OCI-LY7 (cell line): Measurements from ENCODE around the gene RIMBP2. TPM values are rescaled to one million over a fixed set of nuclear protein-coding genes. Genes with fewer than 3 reads are reported as not detected.

ENCODE experiments used
- BruUV-seq: library from RNA; stranded (reverse); fragments of 400-500 nt; replicated peaks from 2 replicates; lab custom pipeline; 2021; lab: Mats Ljungman, UMichigan
- CTCF ChIA-PET: fragments of 300-600 bp; sonication (Branson Sonifier 250); formaldehyde crosslinking; loops from one replicate; lab custom pipeline; 2022; ENCODE audit warnings: antibody characterized with exemption; ENCODE audit not compliant: unreplicated experiment; lab: Charles Lee
- POLR2A ChIA-PET: fragments of 300-600 bp; sonication (Branson Sonifier 250); formaldehyde crosslinking; loops from one replicate; lab custom pipeline; 2022; ENCODE audit warnings: antibody characterized with exemption; lab: Charles Lee
- DNase-seq: peaks from one replicate; pipeline ENCODE4 v3.0.0-alpha.2; 2015; ENCODE audit warnings: low spot score
- H2AFZ ChIP-seq: fragments of 200-600 bp; sonication (generic), shearing (Covaris generic); 2 replicates; pipeline ENCODE4 v1.6.1; 2014; ENCODE audit warnings: mild to moderate bottlenecking, antibody characterized with exemption, low read length, moderate library complexity
- H3K27ac ChIP-seq: fragments of 200-600 bp; sonication (generic); 2 replicates; pipeline ENCODE4 v1.5.1; 2014; ENCODE audit warnings: mixed run types, low read depth, mild to moderate bottlenecking, moderate library complexity, low read length, inconsistent platforms; ENCODE audit not compliant: poor library complexity, severe bottlenecking
- H3K36me3 ChIP-seq: fragments of 200-600 bp; sonication (generic); 2 replicates; pipeline ENCODE4 v1.6.1; 2014; ENCODE audit warnings: mild to moderate bottlenecking, antibody characterized with exemption, low read length, moderate library complexity, mixed read lengths; ENCODE audit not compliant: insufficient read depth
- H3K4me1 ChIP-seq: fragments of 200-600 bp; sonication (generic); 2 replicates; pipeline ENCODE4 v1.5.1; 2014; ENCODE audit warnings: mild to moderate bottlenecking, low read length; ENCODE audit not compliant: insufficient read depth, poor library complexity, severe bottlenecking
- H3K4me2 ChIP-seq: fragments of 200-600 bp; sonication (generic); 2 replicates; pipeline ENCODE4 v1.6.1; 2014; ENCODE audit warnings: mild to moderate bottlenecking, low read length
- H3K4me3 ChIP-seq: fragments of 200-600 bp; sonication (generic); 2 replicates; pipeline ENCODE4 v1.5.1; 2014; ENCODE audit warnings: mild to moderate bottlenecking, low read depth, low read length; ENCODE audit not compliant: poor library complexity, severe bottlenecking
- H3K79me2 ChIP-seq: fragments of 200-600 bp; sonication (generic); 2 replicates; pipeline ENCODE4 v1.6.1; 2016; ENCODE audit warnings: low read depth, mild to moderate bottlenecking, low read length, moderate library complexity, mixed read lengths; ENCODE audit not compliant: insufficient read depth
- H3K9me2 ChIP-seq: fragments of 200-600 bp; sonication (generic); 2 replicates; pipeline ENCODE4 v1.6.1; 2016; ENCODE audit warnings: mild to moderate bottlenecking, low read length, mixed read lengths; ENCODE audit not compliant: insufficient read depth
- H3K9me3 ChIP-seq: fragments of 200-600 bp; sonication (generic); 2 replicates; pipeline ENCODE4 v1.6.1; 2014; ENCODE audit warnings: mild to moderate bottlenecking, mixed run types, low read length, mixed read lengths
- H4K20me1 ChIP-seq: fragments of 200-600 bp; sonication (generic); 2 replicates; pipeline ENCODE4 v1.6.1; 2014; ENCODE audit warnings: mild to moderate bottlenecking, antibody characterized with exemption, low read length, moderate library complexity, mixed read lengths; ENCODE audit not compliant: insufficient read depth
- EZH2phosphoT487 ChIP-seq: fragments of 200-600 bp; sonication (generic); IDR thresholded peaks from 2 replicates; pipeline ENCODE4 v1.6.1; 2018; ENCODE audit warnings: low read depth, borderline replicate concordance, mild to moderate bottlenecking, mixed run types, antibody characterized with exemption, low read length, moderate library complexity, mixed read lengths
- intact Hi-C: fragments of 100-400 bp; cut with micrococcal nuclease; formaldehyde crosslinking; loops from one replicate; pipeline ENCODE4 v1.10.0; 2022; ENCODE audit not compliant: unreplicated experiment
- total RNA-seq, 2 experiments: library from RNA; depleted of rRNA in 1 of 2; stranded (reverse); fragments of >200 nt in 1 of 2; shearing (Covaris generic) in 1 of 2; gene quantifications; 2 replicates each; pipeline ENCODE4 v1.2.3, GENCODE V29; 2014 to 2022
- TF ChIP-seq, protein P1 (sequence below): fragments of 200-600 bp; sonication (generic); conservative IDR thresholded peaks from 2 replicates; pipeline ENCODE4 v1.5.1; 2014; ENCODE audit warnings: mild to moderate bottlenecking, antibody characterized with exemption, low read length, moderate library complexity, mixed read lengths

RIMBP2 gene
- total RNA-seq, 2 experiments from 2014 or later = not detected

DNA sequence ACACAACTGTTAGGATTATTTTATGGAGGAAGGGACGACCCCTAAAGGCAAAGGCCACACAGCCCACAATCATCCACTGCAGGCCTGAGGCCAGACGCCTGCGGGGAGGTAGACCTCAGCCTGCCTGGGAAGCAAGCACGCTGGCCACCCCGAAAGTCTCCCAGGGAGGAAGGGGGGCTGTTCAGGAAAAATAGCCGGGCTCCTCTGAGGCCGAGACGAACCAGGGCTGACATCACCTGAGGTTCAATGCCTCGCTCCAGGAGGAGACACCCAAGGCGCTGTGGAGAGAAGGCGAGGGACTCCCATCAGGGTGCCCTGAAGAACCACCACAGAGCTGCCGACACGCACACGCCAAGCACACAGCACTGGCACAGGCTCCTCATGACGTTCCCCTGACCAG, 251.1 kb downstream of the RIMBP2 start:
- DNase-seq = no peak
- Histone ChIP-seq H3K4me1 (no peaks in the 10 kb centered on the region), H3K36me3 (no peaks in the 10 kb centered on the region), H4K20me1 (no peaks in the 10 kb centered on the region), H3K4me3 (no peak overlapping the region), H3K9me2 (no peaks in the 10 kb centered on the region), H3K27ac (no peak overlapping the region), H2AFZ (no peak overlapping the region), H3K4me2 (no peak overlapping the region), H3K9me3 (no peaks in the 10 kb centered on the region), H3K79me2 (no peaks in the 10 kb centered on the region)
- intact Hi-C loops = loop anchor here (10.0 kb wide), 1 partner anchor 280 kb away; no protein-coding TSS in a partner anchor
- TF ChIP-seq EZH2phosphoT487 = no peak
- TF ChIP-seq, protein P1, sequence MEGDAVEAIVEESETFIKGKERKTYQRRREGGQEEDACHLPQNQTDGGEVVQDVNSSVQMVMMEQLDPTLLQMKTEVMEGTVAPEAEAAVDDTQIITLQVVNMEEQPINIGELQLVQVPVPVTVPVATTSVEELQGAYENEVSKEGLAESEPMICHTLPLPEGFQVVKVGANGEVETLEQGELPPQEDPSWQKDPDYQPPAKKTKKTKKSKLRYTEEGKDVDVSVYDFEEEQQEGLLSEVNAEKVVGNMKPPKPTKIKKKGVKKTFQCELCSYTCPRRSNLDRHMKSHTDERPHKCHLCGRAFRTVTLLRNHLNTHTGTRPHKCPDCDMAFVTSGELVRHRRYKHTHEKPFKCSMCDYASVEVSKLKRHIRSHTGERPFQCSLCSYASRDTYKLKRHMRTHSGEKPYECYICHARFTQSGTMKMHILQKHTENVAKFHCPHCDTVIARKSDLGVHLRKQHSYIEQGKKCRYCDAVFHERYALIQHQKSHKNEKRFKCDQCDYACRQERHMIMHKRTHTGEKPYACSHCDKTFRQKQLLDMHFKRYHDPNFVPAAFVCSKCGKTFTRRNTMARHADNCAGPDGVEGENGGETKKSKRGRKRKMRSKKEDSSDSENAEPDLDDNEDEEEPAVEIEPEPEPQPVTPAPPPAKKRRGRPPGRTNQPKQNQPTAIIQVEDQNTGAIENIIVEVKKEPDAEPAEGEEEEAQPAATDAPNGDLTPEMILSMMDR = no peak
- BruUV-seq = no TSS peak
- ChIA-PET POLR2A (no interaction called here), CTCF (no interaction called here)

DNA sequence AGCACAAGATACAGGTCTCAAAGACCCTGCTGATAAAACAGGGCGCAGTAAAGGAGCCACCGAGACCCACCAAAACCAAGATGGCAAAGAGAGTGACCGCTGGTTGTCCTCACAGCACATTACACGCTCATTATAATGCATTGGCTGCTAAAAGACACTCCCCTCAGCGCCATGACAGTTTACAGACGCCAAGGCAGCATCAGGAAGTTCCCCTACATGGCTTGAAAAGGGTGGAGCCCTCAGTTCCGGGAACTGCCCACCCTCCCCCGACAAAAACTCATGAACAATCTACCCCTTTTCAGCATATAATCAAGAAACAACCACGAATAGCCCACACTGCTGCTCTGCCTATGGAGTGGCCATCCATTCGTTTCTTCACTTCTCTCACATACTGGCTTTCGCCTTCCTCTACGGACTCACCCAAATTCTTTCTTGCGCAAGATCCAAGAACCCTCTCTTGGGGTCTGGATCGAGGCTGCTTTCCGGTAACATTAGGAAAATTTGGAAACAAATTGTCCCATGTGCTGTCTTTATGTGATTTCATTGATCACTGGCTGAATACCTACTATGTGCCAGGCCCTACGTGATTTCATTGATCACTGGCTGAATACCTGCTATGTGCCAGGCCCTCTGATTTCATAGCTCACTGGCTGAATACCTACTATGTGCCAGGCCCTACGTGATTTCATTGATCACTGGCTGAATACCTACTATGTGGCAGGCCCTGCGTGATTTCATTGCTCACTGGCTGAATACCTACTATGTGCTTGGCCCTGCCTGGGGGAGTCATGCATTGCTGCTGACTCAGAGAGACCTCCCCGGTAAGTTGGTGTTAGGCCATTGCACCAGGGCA, 252.1 kb downstream of the RIMBP2 start:
- H3K4me3 ChIP-seq = no peak overlapping the region
- BruUV-seq = no TSS peak
- DNase-seq = no peak
- H3K9me2 ChIP-seq = no peaks in the 10 kb centered on the region
- intact Hi-C loops = loop anchor here (10.0 kb wide), 1 partner anchor 281 kb away; no protein-coding TSS in a partner anchor
- no peaks in the 10 kb centered on the region for H3K79me2 ChIP-seq
- ChIA-PET CTCF (no interaction called here), POLR2A (no interaction called here)
- TF ChIP-seq EZH2phosphoT487 = no peak
- TF ChIP-seq, protein P1 = no peak
- no peak overlapping the region for H3K4me2 ChIP-seq
- no peak overlapping the region for H3K27ac ChIP-seq
- H4K20me1 ChIP-seq = no peaks in the 10 kb centered on the region
- no peaks in the 10 kb centered on the region for H3K9me3 ChIP-seq
- no peaks in the 10 kb centered on the region for H3K36me3 ChIP-seq
- no peak overlapping the region for H2AFZ ChIP-seq
- no peaks in the 10 kb centered on the region for H3K4me1 ChIP-seq

DNA sequence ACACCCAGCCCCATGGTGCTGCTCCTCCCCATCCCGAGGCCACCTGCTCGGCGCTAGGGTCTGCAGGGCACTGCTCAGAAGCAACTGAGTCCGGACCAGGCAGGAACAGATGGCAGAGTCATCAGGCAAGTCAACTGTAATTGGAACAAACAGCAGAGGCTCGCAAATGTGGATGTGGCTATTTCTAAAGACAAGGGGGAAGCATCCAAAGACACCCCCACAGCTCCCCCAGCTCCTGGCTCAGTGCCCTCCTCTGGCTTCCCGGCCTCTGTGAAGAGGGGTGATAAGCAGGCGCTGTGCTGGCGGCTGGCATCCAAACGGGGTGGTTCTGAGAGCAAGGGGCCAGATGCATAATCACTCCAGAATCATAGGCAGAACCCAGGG, 252.8 kb downstream of the RIMBP2 start:
- no peaks in the 10 kb centered on the region for H3K9me3 ChIP-seq
- no peak overlapping the region for H3K27ac ChIP-seq
- no peak overlapping the region for H3K4me3 ChIP-seq
- no peaks in the 10 kb centered on the region for H3K36me3 ChIP-seq
- H4K20me1 ChIP-seq = no peaks in the 10 kb centered on the region
- intact Hi-C loops = loop anchor here (10.0 kb wide), 1 partner anchor 282 kb away; no protein-coding TSS in a partner anchor
- no peak for DNase-seq
- POLR2A ChIA-PET = interaction anchor here (0.6 kb wide), 1 partner anchor 1565 kb away, joined by 4 read pairs; no protein-coding TSS in a partner anchor
- no peaks in the 10 kb centered on the region for H3K4me1 ChIP-seq
- CTCF ChIA-PET = no interaction called here
- no peak for TF ChIP-seq EZH2phosphoT487
- TF ChIP-seq, protein P1 = no peak
- no peak overlapping the region for H2AFZ ChIP-seq
- H3K79me2 ChIP-seq = no peaks in the 10 kb centered on the region
- H3K4me2 ChIP-seq = no peak overlapping the region
- no TSS peak for BruUV-seq
- no peaks in the 10 kb centered on the region for H3K9me2 ChIP-seq
